ENCODE data around the gene NDUFS2. TPM values are rescaled to one million over a fixed set of nuclear protein-coding genes. Genes with fewer than 3 reads are reported as not detected.
"Not testable (repeated sequence)": the region's sequence is repeated elsewhere in the genome, so short reads cannot be mapped to it uniquely, and the experiment has no call there.

NDUFS2 gene
- polyA plus RNA-seq, 1 experiment: 150 TPM

GRCh38 chr1:161219078-161219892, 17.1 kb downstream of the NDUFS2 start:
- Histone ChIP-seq H3K27me3 (ENCODE audit: control insufficient read depth, insufficient read depth, low read length) (no peaks in the 10 kb centered on the region), H3K4me3 (ENCODE audit: low read depth, low read length) (no peak overlapping the region), H3K27ac (ENCODE audit: low read depth, low read length) (no peak overlapping the region), H3K9me3 (ENCODE audit: control insufficient read depth, insufficient read depth, low read length) (no peaks in the 10 kb centered on the region)
- TF ChIP-seq CTCF (IDR thresholded peaks at IDR 0.05; ENCODE audit: low read depth, low read length): no peak
- no peak for DNase-seq (ENCODE audit: low read depth, low spot score)
- ChIA-PET POLR2A (interaction anchor here (1.7 kb wide), 1 partner anchor 17 kb away, joined by 4 read pairs; the partner anchor contains the start of gene NDUFS2), CTCF (interaction anchor here (0.9 to 1.9 kb wide), 7 partner anchors 9 to 155 kb away, joined by 3 to 13 read pairs (median 3); no protein-coding TSS in a partner anchor)

GRCh38 chr1:161220002-161220401, 17.8 kb downstream of the NDUFS2 start:
- Histone ChIP-seq H3K4me3 (ENCODE audit: low read depth, low read length) (no peak overlapping the region), H3K9me3 (ENCODE audit: control insufficient read depth, insufficient read depth, low read length) (no peaks in the 10 kb centered on the region), H3K27ac (ENCODE audit: low read depth, low read length) (no peak overlapping the region), H3K27me3 (ENCODE audit: control insufficient read depth, insufficient read depth, low read length) (no peaks in the 10 kb centered on the region)
- ChIA-PET CTCF (interaction anchor here (0.9 to 2.1 kb wide), 8 partner anchors 9 to 163 kb away, joined by 3 to 13 read pairs (median 4); no protein-coding TSS in a partner anchor), POLR2A (interaction anchor here (1.7 kb wide), 1 partner anchor 18 kb away, joined by 4 read pairs; the partner anchor contains the start of gene NDUFS2)
- TF ChIP-seq CTCF (IDR thresholded peaks at IDR 0.05; ENCODE audit: low read depth, low read length): no peak
- no peak for DNase-seq (ENCODE audit: low read depth, low spot score)

- CTCF ChIA-PET: interaction anchor here (0.5 to 8.9 kb wide), 4 partner anchors 11 to 160 kb away, joined by 3 to 126 read pairs (median 10); no protein-coding TSS in a partner anchor
- Histone ChIP-seq H3K4me3 (ENCODE audit: low read depth, low read length) (no peak overlapping the region), H3K27me3 (ENCODE audit: control insufficient read depth, insufficient read depth, low read length) (no peaks in the 10 kb centered on the region), H3K9me3 (ENCODE audit: control insufficient read depth, insufficient read depth, low read length) (no peaks in the 10 kb centered on the region), H3K27ac (ENCODE audit: low read depth, low read length) (no peak overlapping the region)
- POLR2A ChIA-PET: no interaction called here
- TF ChIP-seq CTCF (IDR thresholded peaks at IDR 0.05; ENCODE audit: low read depth, low read length): no peak
- no peak for DNase-seq (ENCODE audit: low read depth, low spot score)
Measured at GRCh38 chr1:161222175-161223019, 20.2 kb downstream of the NDUFS2 start.

- Histone ChIP-seq H3K27ac (ENCODE audit: low read depth, low read length) (no peak overlapping the region), H3K27me3 (ENCODE audit: control insufficient read depth, insufficient read depth, low read length) (no peaks in the 10 kb centered on the region), H3K9me3 (ENCODE audit: control insufficient read depth, insufficient read depth, low read length) (no peaks in the 10 kb centered on the region), H3K4me3 (ENCODE audit: low read depth, low read length) (no peak overlapping the region)
- no peak for DNase-seq (ENCODE audit: low read depth, low spot score)
- ChIA-PET CTCF (interaction anchor here (0.9 to 8.9 kb wide), 11 partner anchors 8 to 158 kb away, joined by 4 to 126 read pairs (median 29); partner anchors contain the start of genes ADAMTS4, FCER1G, NDUFS2 and PPOX), POLR2A (no interaction called here)
- no peak for TF ChIP-seq CTCF (IDR thresholded peaks at IDR 0.05; ENCODE audit: low read depth, low read length)
Measured at GRCh38 chr1:161223805-161224694, 21.9 kb downstream of the NDUFS2 start.

- H3K9me3 ChIP-seq (ENCODE audit: control insufficient read depth, insufficient read depth, low read length); H3K27ac ChIP-seq (ENCODE audit: low read depth, low read length); H3K27me3 ChIP-seq (ENCODE audit: control insufficient read depth, insufficient read depth, low read length); H3K4me3 ChIP-seq (ENCODE audit: low read depth, low read length); DNase-seq (ENCODE audit: low read depth, low spot score); POLR2A ChIA-PET: not testable (repeated sequence)
- CTCF ChIA-PET: interaction anchor here (0.9 to 8.9 kb wide), 11 partner anchors 8 to 157 kb away, joined by 5 to 126 read pairs (median 29); partner anchors contain the start of genes ADAMTS4, FCER1G and NDUFS2
Measured at GRCh38 chr1:161224695-161225087, 22.5 kb downstream of the NDUFS2 start.

Data from AG04450 (cell line).